H9 (cell line): ENCODE results near the gene PITX1. TPM values are rescaled to one million over a fixed set of nuclear protein-coding genes. Genes with fewer than 3 reads are reported as not detected.

ENCODE experiments used
- DNase-seq: peaks from one replicate; pipeline ENCODE4 v3.0.0-alpha.2; 2017
- H2AFZ ChIP-seq: one replicate; pipeline ENCODE4 v1.6.1; 2013; ENCODE audit warnings: mild to moderate bottlenecking, low read length, control low read depth, moderate library complexity
- H2AK5ac ChIP-seq: 2 replicates; pipeline ENCODE4 v1.6.1; 2013; ENCODE audit warnings: low read length, control low read depth, mixed read lengths; ENCODE audit not compliant: insufficient read length
- H2BK120ac ChIP-seq: one replicate; pipeline ENCODE4 v1.6.1; 2013; ENCODE audit warnings: low read depth, mild to moderate bottlenecking, low read length, control low read depth, inconsistent platforms; ENCODE audit not compliant: poor library complexity, severe bottlenecking
- H2BK12ac ChIP-seq: 2 replicates; pipeline ENCODE4 v1.6.1; 2013; ENCODE audit warnings: low read length, control low read depth, mixed read lengths, low read depth; ENCODE audit not compliant: insufficient read length
- H2BK15ac ChIP-seq: 2 replicates; pipeline ENCODE4 v1.6.1; 2013; ENCODE audit warnings: low read depth, low read length, control low read depth
- H2BK20ac ChIP-seq: one replicate; pipeline ENCODE4 v1.6.1; 2013; ENCODE audit warnings: low read depth, mild to moderate bottlenecking, low read length, control low read depth, inconsistent platforms; ENCODE audit not compliant: poor library complexity, severe bottlenecking
- H2BK5ac ChIP-seq: 2 replicates; pipeline ENCODE4 v1.6.1; 2013; ENCODE audit warnings: low read length, control low read depth, mixed read lengths; ENCODE audit not compliant: insufficient read length
- H3K14ac ChIP-seq: 2 replicates; pipeline ENCODE4 v1.6.1; 2013; ENCODE audit warnings: low read length, control low read depth; ENCODE audit not compliant: insufficient read depth
- H3K18ac ChIP-seq: 2 replicates; pipeline ENCODE4 v1.6.1; 2013; ENCODE audit warnings: low read depth, mild to moderate bottlenecking, mixed read lengths, low read length, control low read depth; ENCODE audit not compliant: insufficient read length
- H3K23ac ChIP-seq: 2 replicates; pipeline ENCODE4 v1.6.1; 2013; ENCODE audit warnings: low read length, control low read depth, mixed read lengths, low read depth; ENCODE audit not compliant: insufficient read length
- H3K23me2 ChIP-seq: 2 replicates; pipeline ENCODE4 v1.6.1; 2013; ENCODE audit warnings: low read depth, mild to moderate bottlenecking, mixed read lengths, low read length, control low read depth; ENCODE audit not compliant: insufficient read length, poor library complexity, severe bottlenecking
- H3K27ac ChIP-seq: 2 replicates; pipeline ENCODE4 v1.5.1; 2013; ENCODE audit warnings: low read length, control low read depth, mixed read lengths, low read depth; ENCODE audit not compliant: insufficient read length
- H3K27me3 ChIP-seq: 2 replicates; pipeline ENCODE4 v1.6.1; 2013; ENCODE audit warnings: low read length, control low read depth, inconsistent platforms; ENCODE audit not compliant: insufficient read depth
- H3K4ac ChIP-seq: 2 replicates; pipeline ENCODE4 v1.6.1; 2013; ENCODE audit warnings: low read depth, mild to moderate bottlenecking, control low read depth, inconsistent platforms, low read length, moderate library complexity
- H3K4me1 ChIP-seq: 2 replicates; pipeline ENCODE4 v1.6.1; 2013; ENCODE audit warnings: low read length, control low read depth, inconsistent platforms; ENCODE audit not compliant: insufficient read depth
- H3K4me2 ChIP-seq: 2 replicates; pipeline ENCODE4 v1.6.1; 2013; ENCODE audit warnings: low read length, control low read depth, mixed read lengths; ENCODE audit not compliant: insufficient read length, insufficient read depth
- H3K56ac ChIP-seq: 2 replicates; pipeline ENCODE4 v1.6.1; 2013; ENCODE audit warnings: low read depth, mild to moderate bottlenecking, mixed read lengths, low read length, control low read depth; ENCODE audit not compliant: insufficient read length
- H3K79me1 ChIP-seq: 2 replicates; pipeline ENCODE4 v1.6.1; 2013; ENCODE audit warnings: low read depth, mild to moderate bottlenecking, moderate library complexity, low read length, control low read depth, inconsistent platforms; ENCODE audit not compliant: insufficient read depth, poor library complexity, severe bottlenecking
- H3K79me2 ChIP-seq: 2 replicates; pipeline ENCODE4 v1.6.1; 2013; ENCODE audit warnings: low read length, control low read depth, inconsistent platforms; ENCODE audit not compliant: insufficient read depth
- H3K9ac ChIP-seq: 2 replicates; pipeline ENCODE4 v1.6.1; 2013; ENCODE audit warnings: low read length, control low read depth, mixed read lengths; ENCODE audit not compliant: insufficient read length; ENCODE audit errors: extremely low read depth
- H3K9me3 ChIP-seq: one replicate; pipeline ENCODE4 v1.6.1; 2013; ENCODE audit warnings: low read depth, low read length, inconsistent platforms; ENCODE audit not compliant: control insufficient read depth
- H3T11ph ChIP-seq: one replicate; pipeline ENCODE4 v1.6.1; 2013; ENCODE audit warnings: mild to moderate bottlenecking, low read length, control low read depth, inconsistent platforms
- H4K20me1 ChIP-seq: one replicate; pipeline ENCODE4 v1.6.1; 2013; ENCODE audit not compliant: control insufficient read depth, insufficient read length, insufficient read depth
- H4K5ac ChIP-seq: 2 replicates; pipeline ENCODE4 v1.6.1; 2013; ENCODE audit warnings: low read depth, mild to moderate bottlenecking, mixed read lengths, low read length, control low read depth; ENCODE audit not compliant: insufficient read length
- H4K8ac ChIP-seq: replicated peaks from 2 replicates; pipeline ENCODE4 v1.6.1; 2013; ENCODE audit warnings: low read length, control low read depth, mixed read lengths, low read depth; ENCODE audit not compliant: insufficient read length
- H4K91ac ChIP-seq: 2 replicates; pipeline ENCODE4 v1.6.1; 2013; ENCODE audit warnings: low read depth, mild to moderate bottlenecking, moderate library complexity, mixed read lengths, low read length, control low read depth; ENCODE audit not compliant: insufficient read length
- H3K27ac Mint-ChIP-seq, 3 experiments: 2 replicates in 2 of 3; 3 replicates in 1 of 3; pipeline ENCODE4 v1.8.0; 2020 to 2021; ENCODE audit warnings: mixed read lengths in 3 of 3, mild to moderate bottlenecking in 1 of 3, moderate library complexity in 1 of 3
- H3K27me3 Mint-ChIP-seq: 2 replicates; pipeline ENCODE4 v1.8.0; 2021; ENCODE audit warnings: low read depth, mild to moderate bottlenecking, moderate library complexity, mixed read lengths
- H3K36me3 Mint-ChIP-seq, 3 experiments: 2 replicates in 2 of 3; 3 replicates in 1 of 3; pipeline ENCODE4 v1.8.0; 2020 to 2021; ENCODE audit warnings: low read depth in 3 of 3, mixed read lengths in 3 of 3; ENCODE audit not compliant: insufficient read depth in 1 of 3
- H3K4me1 Mint-ChIP-seq, 2 experiments: 2 replicates each; pipeline ENCODE4 v1.8.0; 2020; ENCODE audit warnings: mixed read lengths in 2 of 2
- H3K4me3 Mint-ChIP-seq, 2 experiments: 2 replicates in 1 of 2; 3 replicates in 1 of 2; pipeline ENCODE4 v1.8.0; 2020 to 2021; ENCODE audit warnings: mild to moderate bottlenecking in 2 of 2, mixed read lengths in 2 of 2, moderate library complexity in 1 of 2
- H3K9me3 Mint-ChIP-seq, 2 experiments: 2 replicates in 1 of 2; 3 replicates in 1 of 2; pipeline ENCODE4 v1.8.0; 2020; ENCODE audit warnings: mild to moderate bottlenecking in 2 of 2, mixed read lengths in 2 of 2, moderate library complexity in 1 of 2
- CTCF ChIP-seq: fragments of 200-600 bp; sonication (generic); conservative IDR thresholded peaks from 3 replicates; pipeline ENCODE4 v1.8.0; 2021; ENCODE audit warnings: antibody characterized with exemption, mild to moderate bottlenecking
- WGBS: extraction: QIAGEN DNeasy Blood & Tissue Kit; methylation state at CpG from one replicate; pipeline ENCODE4 v1.1.7; 2013; ENCODE audit warnings: missing lambda C conversion rate, low lambda C conversion rate, mixed read lengths; ENCODE audit not compliant: insufficient read length; ENCODE audit errors: extremely low coverage; 5-methylcytosine and 5-hydroxymethylcytosine counted together
- total RNA-seq: library from RNA; stranded (reverse); gene quantifications from 2 replicates; pipeline ENCODE4 v1.2.1, GENCODE V29; 2021

The PITX1 gene
- total RNA-seq, 1 experiment from 2014 or later, result not detected

GRCh38 chr5:135039271-135040033 lies 5.4 kb upstream of the PITX1 start:
- Histone ChIP-seq H2BK15ac (no peak overlapping the region), H4K91ac (no peak overlapping the region), H3K27ac (no peak overlapping the region), H3K4me2 (peak overlapping the region; percentile 47), H3K23ac (no peak overlapping the region), H3K9ac (no peak overlapping the region), H2BK120ac (no peak overlapping the region), H3T11ph (no peak overlapping the region), H3K79me2 (no peaks in the 10 kb centered on the region), H3K9me3 (no peaks in the 10 kb centered on the region), H4K20me1 (no peaks in the 10 kb centered on the region), H2BK20ac (no peak overlapping the region), H4K8ac (no peak overlapping the region), H2AFZ (no peak overlapping the region), H3K14ac (peak overlapping the region; percentile 39; the same call in 1 of the 2 replicates), H2BK12ac (no peak overlapping the region), H4K5ac (no peak overlapping the region), H3K4ac (no peak overlapping the region), H3K79me1 (no peaks in the 10 kb centered on the region), H2BK5ac (no peak overlapping the region), H3K18ac (peak overlapping the region; percentile 28), H3K4me1 (no peaks in the 10 kb centered on the region), H3K27me3 (peaks cover 96% of the 10 kb centered on the region), H2AK5ac (no peak overlapping the region), H3K56ac (no peak overlapping the region), H3K23me2 (peaks cover 6% of the 10 kb centered on the region)
- no peak for TF ChIP-seq CTCF
- Mint-ChIP-seq H3K9me3 (peaks cover 0 to 5% of the 10 kb centered on the region in 2 experiments; a peak in 3 of 5 replicates), H3K27me3 (peaks cover 98% of the 10 kb centered on the region), H3K4me1 (peaks cover 6 to 14% of the 10 kb centered on the region in 2 experiments), H3K27ac (no peak overlapping the region), H3K4me3 (peak overlapping the region in 1 of 2 experiments; percentile 65; a peak in 1 of 5 replicates), H3K36me3 (no peaks in the 10 kb centered on the region; a peak in 1 of 7 replicates)
- WGBS, result no CpG with 5 or more reads among the region's 87 CpGs
- no peak for DNase-seq
